Neural progenitor cell (in vitro differentiated cells): Measurements from ENCODE around the gene CHST12. TPM values are rescaled to one million over a fixed set of nuclear protein-coding genes. Genes with fewer than 3 reads are reported as not detected.

Experiments used
- DNase-seq: peaks from one replicate; pipeline ENCODE4 v3.0.0-alpha.2; 2016; ENCODE audit warnings: low spot score
- H2AFZ ChIP-seq: fragments of 200-600 bp; sonication (generic); replicated peaks from 2 replicates; pipeline ENCODE4 v1.6.1; 2016; ENCODE audit warnings: antibody characterized with exemption
- H3F3A ChIP-seq: fragments of 200-600 bp; sonication (generic); 2 replicates; pipeline ENCODE4 v1.6.1; 2016; ENCODE audit warnings: antibody characterized with exemption, low read depth
- H3K27ac ChIP-seq: fragments of 200-600 bp; sonication (generic); 2 replicates; pipeline ENCODE4 v1.5.1; 2016; ENCODE audit warnings: mild to moderate bottlenecking
- H3K27me3 ChIP-seq: fragments of 200-600 bp; sonication (generic); 2 replicates; pipeline ENCODE4 v1.6.1; 2016; ENCODE audit warnings: mild to moderate bottlenecking, moderate library complexity
- H3K36me3 ChIP-seq: fragments of 200-600 bp; sonication (generic); 2 replicates; pipeline ENCODE4 v1.5.1; 2016
- H3K4me1 ChIP-seq: fragments of 200-600 bp; sonication (generic); 2 replicates; pipeline ENCODE4 v1.6.1; 2016; ENCODE audit warnings: mixed run types
- H3K4me2 ChIP-seq: fragments of 200-600 bp; sonication (generic); 2 replicates; pipeline ENCODE4 v1.6.1; 2016
- H3K4me3 ChIP-seq: fragments of 200-600 bp; sonication (generic); 2 replicates; pipeline ENCODE4 v1.5.1; 2016
- H3K79me2 ChIP-seq: fragments of 200-600 bp; sonication (generic); 2 replicates; pipeline ENCODE4 v1.6.1; 2016; ENCODE audit warnings: low read depth
- H3K9ac ChIP-seq: fragments of 200-600 bp; sonication (generic); 2 replicates; pipeline ENCODE4 v1.6.1; 2016
- H3K9me3 ChIP-seq: fragments of 200-600 bp; sonication (generic); 2 replicates; pipeline ENCODE4 v1.5.1; 2016; ENCODE audit warnings: low read depth
- H4K20me1 ChIP-seq: fragments of 200-600 bp; sonication (generic); 2 replicates; pipeline ENCODE4 v1.6.1; 2016; ENCODE audit warnings: low read depth
- H3K27ac Mint-ChIP-seq: 3 replicates; pipeline ENCODE4 v1.8.0; 2021; ENCODE audit warnings: mixed read lengths
- H3K27me3 Mint-ChIP-seq: 2 replicates; pipeline ENCODE4 v1.8.0; 2022; ENCODE audit warnings: low read depth, mild to moderate bottlenecking, inconsistent platforms, moderate library complexity, mixed read lengths; ENCODE audit not compliant: insufficient read depth
- H3K36me3 Mint-ChIP-seq: 3 replicates; pipeline ENCODE4 v1.8.0; 2021; ENCODE audit warnings: mixed read lengths
- H3K4me1 Mint-ChIP-seq: 3 replicates; pipeline ENCODE4 v1.8.0; 2021; ENCODE audit warnings: mixed read lengths
- H3K4me3 Mint-ChIP-seq: 3 replicates; pipeline ENCODE4 v1.8.0; 2021; ENCODE audit warnings: mild to moderate bottlenecking, moderate library complexity, mixed read lengths
- H3K9me3 Mint-ChIP-seq: 3 replicates; pipeline ENCODE4 v1.8.0; 2020; ENCODE audit warnings: mixed read lengths
- EZH2 ChIP-seq: fragments of 200-600 bp; sonication (generic); IDR thresholded peaks from 2 replicates; pipeline ENCODE4 v1.6.1; 2017; ENCODE audit warnings: antibody characterized with exemption, mild to moderate bottlenecking, moderate library complexity
- EZH2phosphoT487 ChIP-seq: fragments of 200-600 bp; sonication (generic); IDR thresholded peaks from 2 replicates; pipeline ENCODE4 v1.6.1; 2017; ENCODE audit warnings: antibody characterized with exemption
- total RNA-seq: library from RNA; depleted of rRNA; stranded (reverse); fragments of >200 nt; gene quantifications from 2 replicates; pipeline ENCODE4 v1.2.3, GENCODE V29; 2015; ENCODE audit warnings: low replicate concordance
- TF ChIP-seq, protein P1 (sequence below): fragments of 200-600 bp; sonication (generic); IDR thresholded peaks from 2 replicates; pipeline ENCODE4 v1.5.1; 2017; ENCODE audit warnings: antibody characterized with exemption, mild to moderate bottlenecking

The CHST12 gene
- total RNA-seq, 1 donor from 2014 or later: 0.43 TPM

DNA sequence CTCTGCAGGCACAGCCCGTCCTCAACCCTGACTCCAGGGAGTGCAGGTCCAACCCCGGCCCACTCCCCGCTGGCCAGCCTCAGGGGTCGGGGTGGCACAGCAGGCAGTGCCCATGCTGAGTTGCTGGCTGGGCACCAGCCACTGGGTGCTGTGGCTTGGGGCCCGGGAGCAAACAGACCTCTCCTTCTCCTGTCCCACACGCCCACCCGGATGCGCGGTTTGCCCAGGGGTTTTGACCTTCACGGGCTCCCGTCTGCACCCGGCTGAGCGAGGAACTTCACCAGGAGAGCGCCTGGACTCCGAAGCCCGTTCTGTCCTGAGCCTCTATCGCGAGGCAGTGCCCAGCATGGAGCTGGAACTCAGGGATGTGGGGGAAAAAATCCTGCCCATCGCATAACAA is 75.4 kb downstream of the CHST12 start:
- Histone ChIP-seq H3K27ac (no peak overlapping the region), H3F3A (peaks cover 4% of the 10 kb centered on the region), H3K36me3 (no peaks in the 10 kb centered on the region), H4K20me1 (no peaks in the 10 kb centered on the region), H3K9ac (no peak overlapping the region), H3K9me3 (no peaks in the 10 kb centered on the region), H3K27me3 (no peaks in the 10 kb centered on the region), H3K4me3 (no peak overlapping the region), H3K4me1 (peaks cover 27% of the 10 kb centered on the region), H3K79me2 (no peaks in the 10 kb centered on the region), H2AFZ (no peak overlapping the region), H3K4me2 (no peak overlapping the region)
- Mint-ChIP-seq H3K36me3 (no peaks in the 10 kb centered on the region), H3K27ac (peak overlapping the region; percentile 97), H3K4me3 (no peak overlapping the region), H3K27me3 (peaks cover 15% of the 10 kb centered on the region), H3K4me1 (peaks cover 32% of the 10 kb centered on the region), H3K9me3 (peaks cover 5% of the 10 kb centered on the region)
- TF ChIP-seq, protein P1, sequence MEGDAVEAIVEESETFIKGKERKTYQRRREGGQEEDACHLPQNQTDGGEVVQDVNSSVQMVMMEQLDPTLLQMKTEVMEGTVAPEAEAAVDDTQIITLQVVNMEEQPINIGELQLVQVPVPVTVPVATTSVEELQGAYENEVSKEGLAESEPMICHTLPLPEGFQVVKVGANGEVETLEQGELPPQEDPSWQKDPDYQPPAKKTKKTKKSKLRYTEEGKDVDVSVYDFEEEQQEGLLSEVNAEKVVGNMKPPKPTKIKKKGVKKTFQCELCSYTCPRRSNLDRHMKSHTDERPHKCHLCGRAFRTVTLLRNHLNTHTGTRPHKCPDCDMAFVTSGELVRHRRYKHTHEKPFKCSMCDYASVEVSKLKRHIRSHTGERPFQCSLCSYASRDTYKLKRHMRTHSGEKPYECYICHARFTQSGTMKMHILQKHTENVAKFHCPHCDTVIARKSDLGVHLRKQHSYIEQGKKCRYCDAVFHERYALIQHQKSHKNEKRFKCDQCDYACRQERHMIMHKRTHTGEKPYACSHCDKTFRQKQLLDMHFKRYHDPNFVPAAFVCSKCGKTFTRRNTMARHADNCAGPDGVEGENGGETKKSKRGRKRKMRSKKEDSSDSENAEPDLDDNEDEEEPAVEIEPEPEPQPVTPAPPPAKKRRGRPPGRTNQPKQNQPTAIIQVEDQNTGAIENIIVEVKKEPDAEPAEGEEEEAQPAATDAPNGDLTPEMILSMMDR: no peak
- TF ChIP-seq EZH2phosphoT487 (no peak), EZH2 (no peak)
- no peak for DNase-seq

DNA sequence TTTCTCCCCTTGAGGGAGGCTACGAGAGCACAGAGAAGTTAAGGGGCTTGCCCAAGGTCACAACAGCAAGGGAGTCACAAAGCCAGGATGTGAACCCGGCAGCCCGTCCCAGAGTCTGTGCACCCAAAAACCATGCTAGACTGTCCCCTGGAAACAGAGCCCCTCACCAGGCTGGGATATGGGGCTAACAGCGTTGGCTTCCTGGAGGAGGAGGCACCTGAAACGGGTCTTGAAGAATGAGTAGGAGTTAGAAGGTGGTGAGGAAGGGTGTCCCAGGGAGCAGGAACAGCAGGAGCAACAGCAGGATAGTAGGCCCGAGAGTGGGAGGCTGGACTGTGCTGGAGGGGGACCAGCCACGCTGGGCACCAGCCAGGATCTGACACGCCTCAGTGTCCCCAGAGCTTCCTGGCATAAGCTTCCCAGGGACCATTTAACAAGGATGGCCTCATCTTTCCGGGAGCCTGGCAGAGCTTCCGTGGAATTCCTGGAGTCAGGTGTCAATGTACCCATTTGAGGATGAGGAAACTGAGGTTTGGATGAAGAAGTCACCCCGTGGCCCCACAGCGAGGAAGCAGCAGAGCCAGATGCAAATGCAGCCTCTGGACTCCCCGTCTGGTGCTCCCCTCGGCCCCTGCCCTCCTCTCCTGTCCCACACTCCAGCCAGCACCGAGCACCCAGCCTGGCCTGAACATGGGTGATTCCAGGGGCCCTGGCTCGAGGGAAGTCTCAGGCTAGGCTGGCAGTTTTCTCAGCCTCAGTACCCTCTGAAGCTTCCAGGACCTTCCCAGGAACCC is 76.1 kb downstream of the CHST12 start:
- H3K27me3 Mint-ChIP-seq: peaks cover 15% of the 10 kb centered on the region
- H3K4me1 ChIP-seq: peaks cover 25% of the 10 kb centered on the region
- H3K27ac Mint-ChIP-seq: peak overlapping the region; percentile 97
- peak overlapping the region; percentile 24 for H3K4me3 Mint-ChIP-seq
- H3K36me3 Mint-ChIP-seq: no peaks in the 10 kb centered on the region
- no peak for DNase-seq
- H4K20me1 ChIP-seq: no peaks in the 10 kb centered on the region
- H2AFZ ChIP-seq: no peak overlapping the region
- TF ChIP-seq EZH2phosphoT487 (no peak), EZH2 (no peak)
- TF ChIP-seq, protein P1: no peak
- no peak overlapping the region for H3K27ac ChIP-seq
- peaks cover 32% of the 10 kb centered on the region for H3K4me1 Mint-ChIP-seq
- peaks cover 5% of the 10 kb centered on the region for H3K9me3 Mint-ChIP-seq
- H3K79me2 ChIP-seq: no peaks in the 10 kb centered on the region
- no peak overlapping the region for H3K9ac ChIP-seq
- H3K4me3 ChIP-seq: no peak overlapping the region
- no peak overlapping the region for H3K4me2 ChIP-seq
- H3K9me3 ChIP-seq: no peaks in the 10 kb centered on the region
- peaks cover 4% of the 10 kb centered on the region for H3F3A ChIP-seq
- H3K36me3 ChIP-seq: no peaks in the 10 kb centered on the region
- no peaks in the 10 kb centered on the region for H3K27me3 ChIP-seq

DNA sequence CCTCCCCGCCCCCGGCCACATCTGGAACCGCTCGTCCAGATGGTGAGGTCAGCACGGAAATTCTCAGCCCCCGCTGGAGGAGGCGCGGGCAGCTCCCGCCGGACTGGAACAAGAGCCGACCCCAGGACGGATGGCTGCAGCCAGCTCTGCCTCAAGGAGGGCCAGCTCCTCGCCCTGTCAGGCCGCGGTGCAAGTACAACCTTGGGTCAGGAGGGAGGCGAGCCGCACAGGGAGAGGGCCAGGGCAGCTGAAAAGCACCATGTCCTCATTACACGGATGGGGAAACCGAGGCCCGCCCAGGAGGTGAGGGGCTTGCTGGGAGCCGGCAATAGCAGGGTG is 76.6 kb downstream of the CHST12 start:
- H3K27me3 Mint-ChIP-seq: peaks cover 15% of the 10 kb centered on the region
- DNase-seq: no peak
- no peak overlapping the region for H3K27ac ChIP-seq
- H3K9me3 ChIP-seq: no peaks in the 10 kb centered on the region
- no peaks in the 10 kb centered on the region for H3K27me3 ChIP-seq
- no peaks in the 10 kb centered on the region for H3K36me3 Mint-ChIP-seq
- H3K9ac ChIP-seq: no peak overlapping the region
- no peaks in the 10 kb centered on the region for H3K79me2 ChIP-seq
- peaks cover 35% of the 10 kb centered on the region for H3K4me1 Mint-ChIP-seq
- no peak overlapping the region for H3K4me3 ChIP-seq
- H3K4me2 ChIP-seq: no peak overlapping the region
- peak overlapping the region; percentile 69 for H3K27ac Mint-ChIP-seq
- no peak overlapping the region for H2AFZ ChIP-seq
- TF ChIP-seq EZH2: no peak
- TF ChIP-seq, protein P1: no peak
- no peak for TF ChIP-seq EZH2phosphoT487
- peaks cover 22% of the 10 kb centered on the region for H3K4me1 ChIP-seq
- H3F3A ChIP-seq: peaks cover 4% of the 10 kb centered on the region
- H4K20me1 ChIP-seq: no peaks in the 10 kb centered on the region
- no peak overlapping the region for H3K4me3 Mint-ChIP-seq
- H3K9me3 Mint-ChIP-seq: peaks cover 5% of the 10 kb centered on the region
- H3K36me3 ChIP-seq: no peaks in the 10 kb centered on the region
